ENCODE results near the gene USP7.
"Not testable (repeated sequence)": the region's sequence is repeated elsewhere in the genome, so short reads cannot be mapped to it uniquely, and the experiment has no call there.

Gene USP7

GRCh38 chr16:8996891-8997290 lies 33.2 kb upstream of the USP7 start:
- TF ChIP-seq CTCF (IDR thresholded peaks at IDR 0.05; ENCODE audit: control insufficient read depth, extremely low read depth, insufficient read depth), result no peak
- no peak for DNase-seq (ENCODE audit: low read depth)

GRCh38 chr16:8990445-8990844 lies 26.7 kb upstream of the USP7 start:
- H3K4me3 ChIP-seq (ENCODE audit: low read depth, low read length), result no peak overlapping the region
- no peak for DNase-seq (ENCODE audit: low read depth)
- TF ChIP-seq CTCF (IDR thresholded peaks at IDR 0.05; ENCODE audit: control insufficient read depth, extremely low read depth, insufficient read depth), result no peak

More at GRCh38 chr16:8996891-8997290, 33.2 kb upstream of the USP7 start:
- H3K4me3 ChIP-seq (ENCODE audit: low read depth, low read length), result no peak overlapping the region

- no peak for TF ChIP-seq CTCF (IDR thresholded peaks at IDR 0.05; ENCODE audit: control insufficient read depth, extremely low read depth, insufficient read depth)
- DNase-seq (ENCODE audit: low read depth), result no peak
- H3K4me3 ChIP-seq (ENCODE audit: low read depth, low read length), result no peak overlapping the region
These were observed 25.6 kb upstream of the USP7 start for GRCh38 chr16:8989099-8989878.

- no peak for TF ChIP-seq CTCF (IDR thresholded peaks at IDR 0.05; ENCODE audit: control insufficient read depth, extremely low read depth, insufficient read depth)
- no peak for DNase-seq (ENCODE audit: low read depth)
- H3K4me3 ChIP-seq (ENCODE audit: low read depth, low read length), result no peak overlapping the region
These were observed 23.1 kb upstream of the USP7 start for GRCh38 chr16:8986818-8987191.

GRCh38 chr16:8986111-8986510 lies 22.4 kb upstream of the USP7 start:
- H3K4me3 ChIP-seq (ENCODE audit: low read depth, low read length), result no peak overlapping the region
- TF ChIP-seq CTCF (IDR thresholded peaks at IDR 0.05; ENCODE audit: control insufficient read depth, extremely low read depth, insufficient read depth), result no peak
- DNase-seq (ENCODE audit: low read depth), result no peak

- H3K4me3 ChIP-seq (ENCODE audit: low read depth, low read length), result no peak overlapping the region
- no peak for DNase-seq (ENCODE audit: low read depth)
- no peak for TF ChIP-seq CTCF (IDR thresholded peaks at IDR 0.05; ENCODE audit: control insufficient read depth, extremely low read depth, insufficient read depth)
These were observed 19.1 kb upstream of the USP7 start for GRCh38 chr16:8982816-8983215.

- not testable (repeated sequence) for DNase-seq (ENCODE audit: low read depth); H3K4me3 ChIP-seq (ENCODE audit: low read depth, low read length)
These were observed 18.2 kb upstream of the USP7 start for GRCh38 chr16:8981901-8982300.

GRCh38 chr16:8976189-8976588 lies 12.5 kb upstream of the USP7 start:
- H3K4me3 ChIP-seq (ENCODE audit: low read depth, low read length); DNase-seq (ENCODE audit: low read depth): not testable (repeated sequence)
